GM18909 (cell line): Measurements from ENCODE around the gene CLBA1.
"Not testable (repeated sequence)": the region's sequence is repeated elsewhere in the genome, so short reads cannot be mapped to it uniquely, and the experiment has no call there.

Source experiments
- ATAC-seq: cut with Tn5 transposase; IDR thresholded peaks from one replicate; pipeline ENCODE4 v1.9.1; 2021; ENCODE audit warnings: mild to moderate bottlenecking; ENCODE audit not compliant: unreplicated experiment, poor library complexity

CLBA1 gene

GRCh38 chr14:104947201-104947600 lies 38.4 kb upstream of the CLBA1 start:
- not testable (repeated sequence) for ATAC-seq

DNA sequence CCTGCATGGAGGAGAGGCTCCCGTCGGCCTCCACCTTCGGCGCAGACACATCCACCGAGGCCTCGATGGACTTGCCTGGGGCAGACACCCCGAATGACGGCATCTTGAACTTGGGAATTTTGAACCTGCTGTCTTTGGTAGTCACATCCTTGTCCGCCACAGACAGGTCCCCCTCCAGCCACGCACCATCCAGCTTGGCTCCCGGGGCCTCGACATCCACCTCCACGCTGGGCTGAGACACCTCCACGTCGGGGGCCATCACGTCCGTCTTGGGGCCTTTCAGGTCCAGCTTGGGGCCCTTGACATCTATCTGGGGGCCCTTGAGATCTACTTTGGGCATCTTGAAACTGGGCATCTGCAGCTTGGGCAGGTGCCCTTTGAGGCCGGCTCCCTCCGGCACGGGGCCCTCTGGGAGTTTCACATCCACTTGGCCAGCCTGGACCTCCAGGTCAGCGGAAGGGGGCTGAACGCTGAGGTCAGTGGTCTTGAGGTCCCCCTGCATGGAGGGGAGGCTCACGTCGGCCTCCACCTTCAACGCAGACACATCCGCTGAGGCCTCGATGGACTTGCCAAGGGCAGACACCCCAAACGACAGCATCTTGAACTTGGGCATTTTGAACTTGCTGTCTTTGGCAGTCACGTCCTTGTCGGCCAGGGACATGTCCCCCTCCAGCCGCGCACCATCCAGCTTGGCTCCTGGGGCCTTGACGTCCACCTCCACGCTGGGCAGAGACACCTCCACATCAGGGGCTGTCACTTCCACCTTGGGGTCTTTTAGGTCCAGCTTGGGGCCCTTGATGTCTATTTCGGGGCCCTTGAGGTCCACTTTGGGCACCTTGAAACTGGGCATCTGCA lies 37.5 kb upstream of the CLBA1 start:
- not testable (repeated sequence) for ATAC-seq

DNA sequence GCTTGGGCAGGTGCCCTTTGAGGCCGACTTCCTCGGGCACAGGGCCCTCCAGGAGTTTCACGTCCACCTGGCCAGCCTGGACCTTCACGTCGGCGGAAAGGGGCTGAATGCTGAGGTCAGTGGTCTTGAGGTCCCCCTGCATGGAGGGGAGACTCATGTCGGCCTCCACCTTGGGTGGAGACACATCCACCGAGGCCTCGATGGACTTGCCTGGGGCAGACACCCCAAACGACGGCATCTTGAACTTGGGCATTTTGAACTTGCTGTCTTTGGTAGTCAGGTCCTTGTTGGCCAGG lies 36.9 kb upstream of the CLBA1 start:
- ATAC-seq: no peak

DNA sequence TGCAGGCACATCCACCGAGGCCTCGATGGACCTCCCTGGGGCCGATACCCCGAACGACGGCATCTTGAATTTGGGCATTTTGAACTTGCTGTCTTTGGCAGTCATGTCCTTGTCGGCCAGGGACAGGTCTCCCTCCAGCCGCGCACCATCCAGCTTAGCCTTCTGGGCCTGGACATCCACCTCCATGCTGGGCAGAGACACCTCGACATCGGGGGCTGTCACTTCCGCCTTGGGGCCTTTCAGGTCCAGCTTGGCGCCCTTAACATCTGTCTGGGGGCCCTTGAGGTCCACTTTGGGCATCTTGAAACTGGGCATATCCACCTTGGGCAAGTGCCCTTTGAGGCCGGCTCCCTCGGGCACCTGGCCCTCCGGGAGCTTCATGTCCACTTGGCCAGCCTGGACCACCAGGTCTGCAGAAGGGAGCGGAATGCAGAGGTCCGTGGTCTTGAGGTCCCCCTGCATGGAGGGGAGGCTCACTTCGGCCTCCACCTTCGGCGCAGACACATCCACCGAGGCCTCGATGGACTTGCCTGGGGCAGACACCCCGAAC lies 36.1 kb upstream of the CLBA1 start:
- not testable (repeated sequence) for ATAC-seq

- no peak for ATAC-seq
Measured at GRCh38 chr14:104950021-104950420, 35.6 kb upstream of the CLBA1 start.

DNA sequence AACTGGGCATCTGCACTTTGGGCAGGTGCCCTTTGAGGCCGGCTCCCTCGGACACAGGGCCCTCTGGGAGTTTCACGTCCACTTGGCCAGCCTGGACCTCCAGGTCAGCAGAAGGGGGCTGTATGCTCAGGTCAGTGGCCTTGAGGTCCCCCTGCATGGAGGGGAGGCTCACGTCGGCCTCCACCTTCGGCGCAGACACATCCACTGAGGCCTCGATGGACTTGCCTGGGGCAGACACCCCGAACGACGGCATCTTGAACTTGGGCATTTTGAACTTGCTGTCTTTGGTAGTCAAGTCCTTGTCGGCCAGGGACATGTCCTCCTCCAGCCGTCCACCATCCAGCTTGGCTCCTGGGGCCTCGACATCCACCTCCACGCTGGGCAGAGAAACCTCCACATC lies 34.9 kb upstream of the CLBA1 start:
- not testable (repeated sequence) for ATAC-seq

DNA sequence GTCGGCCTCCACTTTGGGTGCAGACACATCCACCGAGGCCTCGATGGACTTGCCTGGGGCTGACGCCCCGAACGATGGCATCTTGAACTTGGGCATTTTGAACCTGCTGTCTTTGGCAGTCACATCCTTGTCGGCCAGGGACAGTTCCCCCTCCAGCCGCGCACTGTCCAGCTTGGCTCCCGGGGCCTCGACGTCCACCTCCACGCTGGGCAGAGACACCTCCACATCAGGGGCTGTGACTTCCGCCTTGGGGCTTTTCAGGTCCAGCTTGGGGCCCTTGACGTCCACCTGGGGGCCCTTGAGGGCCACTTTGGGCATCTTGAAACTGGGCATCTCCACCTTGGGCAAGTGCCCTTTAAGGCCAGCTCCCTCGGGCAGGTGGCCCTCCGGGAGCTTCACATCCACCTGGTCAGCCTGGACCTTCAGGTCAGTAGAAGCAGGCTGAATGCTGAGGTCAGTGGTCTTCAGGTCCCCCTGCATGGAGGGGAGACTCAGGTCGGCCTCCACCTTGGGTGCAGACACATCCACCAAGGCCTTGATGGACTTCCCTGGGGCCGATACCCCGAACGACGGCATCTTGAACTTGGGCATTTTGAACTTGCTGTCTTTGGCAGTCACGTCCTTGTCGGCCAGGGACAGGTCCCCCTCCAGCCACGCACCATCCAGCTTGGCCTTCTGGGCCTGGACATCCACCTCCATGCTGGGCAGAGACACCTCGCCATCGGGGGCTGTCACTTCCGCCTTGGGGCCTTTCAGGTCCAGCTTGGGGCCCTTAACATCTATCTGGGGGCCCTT lies 33.5 kb upstream of the CLBA1 start:
- ATAC-seq: not testable (repeated sequence)

DNA sequence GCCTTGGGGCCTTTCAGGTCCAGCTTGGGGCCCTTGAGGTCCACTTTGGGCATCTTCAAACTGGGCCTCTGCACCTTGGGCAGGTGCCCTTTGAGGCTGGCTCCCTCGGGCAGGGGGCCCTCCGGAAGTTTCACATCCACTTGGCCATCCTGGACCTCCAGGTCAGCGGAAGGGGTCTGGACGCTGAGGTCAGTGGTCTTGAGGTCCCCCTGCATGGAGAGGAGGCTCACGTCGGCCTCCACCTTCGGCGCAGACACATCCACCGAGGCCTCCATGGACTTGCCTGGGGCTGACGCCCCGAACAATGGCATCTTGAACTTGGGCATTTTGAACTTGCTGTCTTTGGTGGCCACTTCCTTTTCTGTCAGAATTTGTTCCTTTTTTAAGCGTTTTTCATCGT lies 32.5 kb upstream of the CLBA1 start:
- no peak for ATAC-seq

DNA sequence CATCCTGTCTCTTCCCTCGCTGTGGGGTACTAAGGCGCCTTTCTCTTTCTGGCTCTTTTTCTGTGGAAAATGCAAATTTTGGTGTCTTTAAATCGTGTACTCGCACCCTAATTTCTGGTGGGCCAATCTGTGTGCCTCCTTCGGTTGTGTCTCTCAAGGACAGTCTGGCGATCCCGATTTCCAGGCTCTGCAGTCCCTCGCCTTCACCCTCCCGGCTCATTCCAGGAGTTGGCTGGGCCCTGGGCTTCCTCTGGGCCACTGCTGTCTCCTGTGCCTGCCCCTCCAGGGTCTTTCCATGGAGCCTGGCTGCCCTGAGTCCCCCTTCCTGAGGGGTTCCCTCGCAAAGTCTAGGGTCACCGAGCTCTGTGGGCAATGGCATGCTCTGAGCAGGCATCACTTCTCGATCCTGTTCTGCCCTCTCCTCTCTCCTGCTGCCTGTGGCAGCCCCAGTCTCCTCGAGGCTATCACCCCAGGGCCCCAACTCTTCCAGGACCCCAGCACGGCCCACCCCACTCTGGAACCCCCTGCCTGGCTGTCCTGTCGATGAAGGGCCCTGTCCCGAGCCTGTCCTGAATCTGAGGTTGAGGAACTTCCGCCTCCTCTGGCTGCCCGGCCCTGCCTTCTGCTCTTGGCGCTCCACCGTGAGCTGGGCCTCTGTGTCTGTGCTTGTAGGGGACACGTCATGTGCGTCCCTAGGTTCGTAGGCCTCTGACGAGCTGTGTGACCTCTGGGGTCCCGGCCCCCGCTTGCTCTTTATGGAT lies 31.5 kb upstream of the CLBA1 start:
- no peak for ATAC-seq

- ATAC-seq: no peak
Measured at GRCh38 chr14:104954746-104955395, 30.7 kb upstream of the CLBA1 start.

DNA sequence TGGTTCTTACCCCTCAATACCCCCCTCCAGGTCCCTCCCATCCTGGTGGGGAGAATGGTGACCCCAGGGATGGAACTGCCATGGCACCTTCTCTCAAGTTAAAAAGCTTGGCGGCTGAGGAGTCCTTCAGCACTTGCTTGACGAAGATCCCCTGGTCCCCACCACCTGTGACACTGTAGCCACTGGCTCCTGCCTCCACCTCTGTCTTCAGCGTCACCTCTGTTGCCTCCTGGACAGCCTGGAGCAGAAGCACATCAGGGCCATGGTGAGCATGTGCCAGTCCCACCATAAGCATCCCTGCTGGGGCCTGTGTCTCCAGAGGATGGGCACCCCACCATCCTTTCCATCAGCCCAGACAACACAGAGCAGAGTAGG lies 30.2 kb upstream of the CLBA1 start:
- ATAC-seq: no peak

DNA sequence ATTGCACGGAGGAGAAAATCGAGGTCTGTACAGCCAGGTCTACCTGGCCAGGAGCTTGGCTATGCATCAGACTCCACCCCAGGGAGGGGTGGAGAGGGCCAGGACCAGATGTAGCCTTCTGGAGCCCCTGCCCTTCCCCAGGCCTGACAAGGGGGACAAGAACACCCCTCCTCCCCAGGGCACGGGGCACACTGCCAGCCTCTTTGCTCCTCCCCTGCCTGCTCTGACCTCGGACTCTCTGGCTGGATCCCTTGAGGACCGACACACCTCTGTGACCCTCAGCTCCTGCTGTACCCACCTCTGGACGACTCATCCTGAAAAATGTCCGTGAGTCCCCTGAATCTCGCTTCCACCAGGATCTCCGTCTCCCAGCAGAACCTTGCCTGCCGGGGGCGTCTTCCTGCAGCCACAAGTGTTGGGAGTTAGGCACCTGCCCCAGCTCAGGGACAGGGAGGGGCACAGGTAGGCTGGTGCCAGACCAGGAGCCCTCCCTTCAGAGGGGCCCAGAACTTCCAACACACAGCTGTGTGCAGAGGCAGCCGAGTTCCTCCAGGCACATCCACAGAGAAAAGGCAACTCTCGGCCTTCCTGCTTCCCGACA lies 29.2 kb upstream of the CLBA1 start:
- no peak for ATAC-seq

DNA sequence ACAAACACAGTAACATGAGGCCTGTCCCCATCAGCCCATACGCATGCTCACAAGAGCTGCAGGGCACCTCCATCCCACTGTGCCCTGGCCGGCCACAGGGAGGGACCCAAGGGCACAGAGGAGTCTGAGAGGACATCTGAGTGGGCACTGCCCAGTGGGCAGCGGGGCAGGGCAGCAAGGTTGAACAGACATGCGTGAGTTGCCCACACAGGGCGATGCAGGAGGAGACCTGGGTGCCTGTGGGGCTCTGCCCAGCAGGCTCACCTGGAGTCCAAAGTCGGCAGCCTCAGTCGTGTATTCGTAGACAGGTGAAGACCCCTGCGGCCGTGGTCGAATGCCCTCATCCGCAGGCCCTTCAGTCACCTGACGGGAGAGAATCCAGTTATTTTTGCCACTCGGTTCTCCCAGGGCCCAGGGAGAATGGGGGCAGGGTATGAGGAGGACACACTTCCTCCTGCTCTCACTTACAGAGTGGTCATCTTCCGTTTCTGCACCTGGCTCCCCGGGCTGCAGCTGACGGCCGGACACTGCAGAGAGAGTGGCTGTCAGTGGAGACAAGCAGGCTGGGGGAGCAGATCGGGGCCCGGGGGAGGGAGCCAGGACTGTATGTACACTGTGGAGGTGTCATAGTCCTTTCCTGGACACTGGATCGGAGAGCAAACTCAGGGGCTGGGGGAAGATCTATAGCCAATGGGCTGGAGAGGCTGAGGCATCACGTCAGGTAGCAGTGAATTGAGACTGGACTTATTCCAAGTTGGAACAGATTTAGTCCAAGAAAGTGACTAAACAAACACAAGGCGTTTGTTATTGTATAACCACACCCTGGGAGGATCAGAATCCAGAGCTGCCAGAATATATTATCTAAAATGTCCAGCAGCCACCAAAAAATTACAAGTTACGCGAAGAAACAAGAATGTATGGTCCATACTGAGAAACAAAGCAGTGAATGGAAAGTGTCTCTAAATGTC lies 28.2 kb upstream of the CLBA1 start:
- ATAC-seq: no peak

DNA sequence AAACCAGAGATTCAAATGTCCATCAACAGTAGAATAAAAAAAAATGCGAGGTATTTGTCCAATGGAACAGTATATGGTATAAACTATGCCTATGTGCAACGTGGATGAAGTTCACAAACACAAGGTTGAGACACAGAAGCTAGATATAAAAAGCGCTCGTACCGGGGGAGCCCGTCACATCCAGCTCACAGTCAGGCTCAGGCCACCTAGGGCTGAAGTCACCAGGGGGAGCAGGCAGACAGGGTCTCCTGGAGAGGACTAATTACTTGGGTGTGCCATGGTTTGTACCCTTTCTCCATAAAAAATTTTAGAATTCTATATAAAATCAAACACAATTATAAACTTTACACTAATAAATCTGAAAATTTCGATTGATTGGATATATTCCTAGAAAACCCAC lies 21.0 kb upstream of the CLBA1 start:
- no peak for ATAC-seq

GRCh38 chr14:104965561-104966231 lies 19.9 kb upstream of the CLBA1 start:
- ATAC-seq: no peak

- no peak for ATAC-seq
Measured at GRCh38 chr14:104966261-104966865, 19.2 kb upstream of the CLBA1 start.

GRCh38 chr14:104966981-104967385 lies 18.6 kb upstream of the CLBA1 start:
- ATAC-seq: no peak
